ENCODE measurements around the gene TNNC1.

- TF ChIP-seq CTCF (IDR thresholded peaks at IDR 0.05): no peak
- TF ChIP-seq ZFX (IDR thresholded peaks at IDR 0.05; ENCODE audit: borderline replicate concordance): no peak
These were observed 17.2 kb downstream of the TNNC1 start for GRCh38 chr3:52436500-52437149.

All from 22Rv1 (cell line).